Fibroblast of pulmonary artery (primary cell): Measurements from ENCODE around the gene ADH5.
"Not testable (repeated sequence)": the region's sequence is repeated elsewhere in the genome, so short reads cannot be mapped to it uniquely, and the experiment has no call there.

Experiments used
- DNase-seq: peaks from one replicate; pipeline ENCODE4 v3.0.0-alpha.2; 2010; ENCODE audit warnings: low read depth
- H3K4me3 ChIP-seq: replicated peaks from 2 replicates; pipeline ENCODE4 v1.5.1; 2011; ENCODE audit warnings: low read depth, mild to moderate bottlenecking, control low read depth, low read length, moderate library complexity
- TF ChIP-seq, protein P1 (sequence below): IDR thresholded peaks from 2 replicates; pipeline ENCODE4 v1.5.1; 2011; ENCODE audit warnings: mild to moderate bottlenecking, control low read depth, low read length, inconsistent platforms; ENCODE audit errors: missing control alignments

The ADH5 gene

GRCh38 chr4:99074816-99075215, 13.8 kb downstream of the ADH5 start:
- no peak overlapping the region for H3K4me3 ChIP-seq
- TF ChIP-seq, protein P1, sequence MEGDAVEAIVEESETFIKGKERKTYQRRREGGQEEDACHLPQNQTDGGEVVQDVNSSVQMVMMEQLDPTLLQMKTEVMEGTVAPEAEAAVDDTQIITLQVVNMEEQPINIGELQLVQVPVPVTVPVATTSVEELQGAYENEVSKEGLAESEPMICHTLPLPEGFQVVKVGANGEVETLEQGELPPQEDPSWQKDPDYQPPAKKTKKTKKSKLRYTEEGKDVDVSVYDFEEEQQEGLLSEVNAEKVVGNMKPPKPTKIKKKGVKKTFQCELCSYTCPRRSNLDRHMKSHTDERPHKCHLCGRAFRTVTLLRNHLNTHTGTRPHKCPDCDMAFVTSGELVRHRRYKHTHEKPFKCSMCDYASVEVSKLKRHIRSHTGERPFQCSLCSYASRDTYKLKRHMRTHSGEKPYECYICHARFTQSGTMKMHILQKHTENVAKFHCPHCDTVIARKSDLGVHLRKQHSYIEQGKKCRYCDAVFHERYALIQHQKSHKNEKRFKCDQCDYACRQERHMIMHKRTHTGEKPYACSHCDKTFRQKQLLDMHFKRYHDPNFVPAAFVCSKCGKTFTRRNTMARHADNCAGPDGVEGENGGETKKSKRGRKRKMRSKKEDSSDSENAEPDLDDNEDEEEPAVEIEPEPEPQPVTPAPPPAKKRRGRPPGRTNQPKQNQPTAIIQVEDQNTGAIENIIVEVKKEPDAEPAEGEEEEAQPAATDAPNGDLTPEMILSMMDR, result no peak
- DNase-seq, result no peak

- TF ChIP-seq, protein P1, result no peak
- no peak overlapping the region for H3K4me3 ChIP-seq
- DNase-seq, result no peak
Measured at GRCh38 chr4:99071159-99071558, 17.4 kb downstream of the ADH5 start.

DNA sequence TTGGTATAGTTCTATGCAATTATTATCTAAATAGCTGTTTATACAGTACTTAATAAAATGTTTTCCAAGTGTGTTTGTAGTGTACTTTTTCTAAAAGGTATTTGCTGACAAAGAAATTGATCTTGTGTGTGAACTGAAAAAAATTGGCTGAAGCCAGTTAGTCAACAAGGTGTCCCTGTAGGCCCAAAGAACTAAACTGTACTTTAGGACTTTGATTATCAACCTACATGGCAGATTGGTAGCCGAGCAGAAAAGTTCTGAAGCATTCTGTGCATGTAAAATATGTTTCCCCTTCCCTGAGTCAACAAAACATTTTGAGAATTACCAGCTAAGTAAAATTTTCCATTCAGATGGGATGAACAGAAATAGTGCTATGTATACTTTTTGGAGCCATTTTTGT, 21.0 kb downstream of the ADH5 start:
- TF ChIP-seq, protein P1, result no peak
- no peak for DNase-seq
- H3K4me3 ChIP-seq, result no peak overlapping the region

DNA sequence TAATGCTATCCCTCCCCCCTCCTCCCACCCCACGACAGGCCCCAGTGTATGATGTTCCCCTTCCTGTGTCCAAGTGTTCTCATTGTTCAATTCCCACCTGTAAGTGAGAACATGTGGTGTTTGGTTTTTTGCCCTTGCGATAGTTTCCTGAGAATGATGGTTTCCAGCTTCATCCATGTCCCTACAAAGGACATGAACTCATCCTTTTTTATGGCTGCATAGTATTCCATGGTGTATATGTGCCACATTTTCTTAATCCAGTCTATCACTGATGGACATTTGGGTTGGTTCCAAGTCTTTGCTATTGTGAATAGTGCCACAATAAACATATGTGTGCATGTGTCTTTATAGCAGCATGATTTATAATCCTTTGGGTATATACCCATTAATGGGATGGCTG, 23.1 kb downstream of the ADH5 start:
- H3K4me3 ChIP-seq, DNase-seq: not testable (repeated sequence)

- DNase-seq, result no peak
- H3K4me3 ChIP-seq, result no peak overlapping the region
- TF ChIP-seq, protein P1, result no peak
Measured at GRCh38 chr4:99062120-99062519, 26.5 kb downstream of the ADH5 start.

DNA sequence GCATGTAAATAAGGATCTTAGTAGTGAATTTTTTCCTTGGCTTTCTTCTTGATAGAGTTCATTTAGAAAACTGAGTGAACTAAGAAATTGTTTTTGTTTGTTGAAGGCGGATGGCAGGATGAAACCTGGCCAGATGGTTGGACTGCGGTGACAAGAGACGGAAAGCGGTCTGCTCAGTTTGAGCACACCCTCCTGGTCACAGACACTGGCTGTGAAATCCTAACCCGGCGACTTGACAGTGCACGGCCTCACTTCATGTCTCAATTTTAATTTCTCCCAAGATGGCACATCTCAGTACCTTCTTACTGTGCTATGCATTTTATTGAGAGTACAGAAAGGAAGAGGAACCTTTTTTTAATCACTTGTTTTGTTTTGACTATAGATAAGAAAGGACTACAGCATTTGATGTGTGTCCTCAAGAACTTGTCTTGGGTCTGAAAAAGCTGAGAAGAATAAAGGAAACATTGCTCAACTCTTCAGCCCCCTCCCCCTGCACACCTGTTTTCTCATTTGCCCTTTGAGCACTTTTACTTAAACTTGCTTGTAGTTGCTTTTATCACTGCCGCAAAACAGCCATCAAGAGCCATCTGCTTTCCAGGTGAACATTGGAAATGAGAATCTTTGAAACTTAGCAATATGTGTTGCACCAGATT, 27.4 kb downstream of the ADH5 start:
- DNase-seq, result no peak
- no peak overlapping the region for H3K4me3 ChIP-seq
- TF ChIP-seq, protein P1, result no peak

- DNase-seq, result no peak
- no peak overlapping the region for H3K4me3 ChIP-seq
- TF ChIP-seq, protein P1, result no peak
Measured at GRCh38 chr4:99059550-99059949, 29.0 kb downstream of the ADH5 start.
